GM10266 (cell line): ENCODE results near the gene HTR1D.
A peak's percentile ranks its signal among the peaks of the same experiment; 100 is the strongest.
"Not testable (repeated sequence)": the region's sequence is repeated elsewhere in the genome, so short reads cannot be mapped to it uniquely, and the experiment has no call there.

Experiments used
- DNase-seq: peaks from one replicate; pipeline ENCODE4 v3.0.0; 2012; ENCODE audit errors: extremely low spot score
- CTCF ChIP-seq: IDR thresholded peaks from 2 replicates; pipeline ENCODE4 v1.5.1; 2012; ENCODE audit warnings: mild to moderate bottlenecking, low read depth; ENCODE audit not compliant: control insufficient read depth, insufficient read depth; ENCODE audit errors: missing control alignments

Gene HTR1D

GRCh38 chr1:23224739-23225648, 7.7 kb upstream of the HTR1D start:
- no peak for DNase-seq
- no peak for TF ChIP-seq CTCF

DNA sequence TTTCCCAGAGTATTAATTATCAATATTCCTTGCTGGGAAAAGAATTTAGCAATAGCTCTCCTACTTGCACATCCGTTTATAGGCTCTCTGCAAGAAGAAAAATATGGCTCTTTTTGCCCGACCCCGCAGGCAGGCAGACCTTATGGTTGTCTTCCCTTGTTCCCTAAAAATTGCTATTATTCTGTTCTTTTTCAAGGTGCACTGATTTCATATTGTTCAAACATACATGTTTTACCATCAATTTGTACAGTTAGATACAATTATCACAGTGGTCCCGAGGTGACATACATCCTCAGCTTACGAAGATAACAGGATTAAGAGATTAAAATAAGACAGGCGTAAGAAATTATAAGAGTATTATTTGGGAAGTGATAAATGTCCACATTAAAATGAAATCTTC, 6.7 kb upstream of the HTR1D start:
- DNase-seq, result not testable (repeated sequence)

DNA sequence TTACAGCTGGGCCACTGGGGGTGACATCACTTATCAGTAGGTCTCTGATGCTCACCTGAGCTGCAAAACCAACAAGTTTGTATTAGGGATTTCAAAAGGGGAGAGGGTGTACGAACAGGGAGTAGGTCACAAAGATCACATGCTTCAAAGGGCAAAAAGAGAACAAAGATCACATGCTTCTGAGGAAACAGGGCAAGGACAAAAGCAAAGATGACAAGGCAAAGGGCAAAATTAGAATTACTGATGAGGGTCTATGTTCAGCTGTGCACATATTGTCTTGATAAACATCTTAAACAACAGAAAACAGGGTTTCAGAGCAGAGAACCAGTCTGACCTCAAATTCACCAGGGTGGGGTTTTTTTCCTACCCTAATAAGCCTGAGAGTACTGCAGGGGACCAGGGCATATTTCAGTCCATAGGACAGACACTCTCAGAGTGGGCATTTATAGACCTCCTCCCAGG, 6.2 kb upstream of the HTR1D start:
- DNase-seq, result not testable (repeated sequence)

GRCh38 chr1:23222742-23223141, 5.4 kb upstream of the HTR1D start:
- no peak for DNase-seq
- TF ChIP-seq CTCF, result no peak

DNA sequence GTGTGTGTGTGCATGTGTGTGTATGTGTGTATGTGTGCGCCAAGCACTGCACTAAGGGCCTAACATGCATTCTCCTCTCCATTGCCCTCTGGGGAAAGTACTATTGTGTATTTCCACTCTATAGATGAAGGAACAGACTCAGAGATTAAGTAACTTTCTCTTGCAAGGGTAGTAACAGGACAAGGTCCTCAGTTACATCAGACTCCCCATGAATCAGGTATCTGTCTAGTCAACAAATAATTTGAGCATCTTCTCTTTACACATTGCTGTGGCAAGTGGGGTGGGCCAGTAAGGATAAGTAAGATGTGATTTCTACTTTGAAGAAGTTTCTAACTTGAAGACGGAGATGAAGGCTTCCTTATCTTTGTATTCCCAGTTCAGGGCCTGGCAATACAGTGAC, 5.0 kb upstream of the HTR1D start:
- DNase-seq, result no peak
- TF ChIP-seq CTCF, result no peak

DNA sequence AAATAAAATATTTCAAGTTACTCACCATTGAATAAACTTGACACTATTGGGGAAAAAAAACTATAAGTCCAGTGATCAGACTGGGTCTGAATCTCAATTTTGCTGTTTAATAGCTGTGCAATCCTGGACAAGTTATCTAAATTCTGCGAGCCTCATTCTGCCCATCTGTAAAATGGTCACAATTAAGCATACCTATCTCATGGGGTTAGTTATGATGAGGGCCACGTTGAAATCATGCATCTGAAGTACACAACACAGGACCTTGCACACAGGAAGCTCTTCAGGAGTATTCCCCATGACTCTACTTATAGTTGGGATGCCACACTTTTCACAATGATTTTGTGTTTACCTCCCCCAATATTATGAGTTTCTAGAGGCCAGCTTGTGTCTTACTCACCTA, 3.8 kb upstream of the HTR1D start:
- no peak for TF ChIP-seq CTCF
- DNase-seq, result no peak

DNA sequence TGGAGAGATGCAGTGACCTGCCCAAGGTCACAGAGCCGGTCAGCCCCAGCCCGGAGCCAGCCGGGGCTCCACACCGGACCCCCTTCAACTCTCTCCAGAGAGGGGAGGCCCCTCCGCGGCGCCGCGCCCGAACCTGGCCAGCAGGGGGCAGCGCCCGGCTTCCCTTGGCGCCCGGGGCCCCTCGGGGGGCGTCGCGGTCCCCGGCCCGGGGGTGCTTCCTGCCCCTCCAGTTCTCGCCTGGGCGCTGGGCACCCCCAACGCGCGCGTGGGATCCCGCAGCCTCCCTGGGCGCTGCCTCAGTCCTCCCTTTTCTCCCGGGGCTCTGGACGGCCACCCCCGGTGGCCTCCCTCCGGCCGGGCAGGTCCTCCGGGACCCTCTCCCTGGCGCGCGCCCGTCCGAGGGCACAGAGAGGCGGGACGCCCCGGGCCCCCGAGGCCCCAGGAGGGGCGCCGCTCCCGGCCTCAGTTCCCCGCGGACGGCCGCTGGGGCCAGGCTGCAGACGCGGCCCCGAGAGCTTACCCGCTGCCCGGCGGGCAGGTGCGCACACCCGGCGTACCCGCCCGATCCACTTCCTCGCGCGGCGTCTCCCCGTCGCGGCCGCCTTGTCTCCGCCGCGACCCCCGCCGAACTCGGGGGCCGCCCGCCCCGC, 406 bp downstream of the HTR1D start:
- TF ChIP-seq CTCF, result peak; percentile 63
- DNase-seq, result peak; percentile 73

DNA sequence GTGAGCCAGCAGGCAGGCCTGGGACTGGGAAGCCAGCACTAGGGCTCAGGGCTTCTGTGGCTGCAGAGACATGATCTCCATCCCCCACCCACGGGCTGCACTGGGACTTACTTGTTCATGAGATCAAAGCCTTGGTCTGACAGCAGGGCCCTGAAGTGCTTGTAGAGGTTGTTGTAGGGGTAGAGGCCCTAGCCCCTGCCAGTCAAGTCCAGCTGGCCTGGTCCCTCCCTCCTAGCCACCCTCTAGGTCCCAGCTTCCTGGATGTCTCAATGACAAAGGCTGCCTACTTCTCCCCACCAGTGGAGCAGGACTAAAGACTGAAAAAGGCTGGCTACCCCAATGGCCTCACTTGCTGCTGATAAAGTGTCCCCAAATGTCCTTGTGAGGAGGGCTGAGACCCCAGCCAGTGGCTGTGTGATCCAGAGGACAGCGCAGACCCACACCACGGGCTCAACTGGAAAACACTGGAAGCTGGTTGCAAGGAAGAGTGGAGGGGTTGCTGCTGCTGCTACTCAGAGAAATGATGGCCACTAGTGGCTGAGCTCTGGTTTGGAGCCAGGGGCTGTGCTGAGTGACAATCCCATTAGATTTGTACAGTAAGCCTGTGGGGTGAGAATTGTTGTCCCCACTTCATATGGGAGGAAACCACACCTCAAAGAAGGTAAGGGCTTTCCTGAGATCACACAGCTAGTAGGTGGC, 1.4 kb downstream of the HTR1D start:
- no peak for TF ChIP-seq CTCF
- no peak for DNase-seq
